ENCODE results near the gene NAPB. TPM values are rescaled to one million over a fixed set of nuclear protein-coding genes. Genes with fewer than 3 reads are reported as not detected.

Gene NAPB
- total RNA-seq, 2 experiments from 2014 or later = 6.1 to 8.1 TPM

GRCh38 chr20:23451956-23452487 lies 30.7 kb upstream of the NAPB start:
- no peaks in the 10 kb centered on the region for H3K36me3 Mint-ChIP-seq (ENCODE audit: low read depth)
- peaks cover 2% of the 10 kb centered on the region for H3K27me3 Mint-ChIP-seq
- H3K27ac Mint-ChIP-seq = no peak overlapping the region
- no peaks in the 10 kb centered on the region for H3K9me3 Mint-ChIP-seq (ENCODE audit: low read depth)
- DNase-seq = no peak
- ATAC-seq = no peak
- POLR2A ChIA-PET = interaction anchor here (0.6 kb wide), 1 partner anchor 11 kb away, joined by 4 read pairs; no protein-coding TSS in a partner anchor
- peaks cover 7% of the 10 kb centered on the region for H3K4me1 Mint-ChIP-seq
- CTCF ChIA-PET = interaction anchor here (0.9 kb wide), 1 partner anchor 12 kb away, joined by 3 read pairs; no protein-coding TSS in a partner anchor
- no peak overlapping the region for H3K4me3 Mint-ChIP-seq
- intact Hi-C loops (cut with DNase I, micrococcal nuclease) = no loop called here

- ATAC-seq (no peak), DNase-seq (no peak)
- H3K27ac Mint-ChIP-seq = no peak overlapping the region
- H3K4me1 Mint-ChIP-seq = peaks cover under 1% of the 10 kb centered on the region
- no peak overlapping the region for H3K4me3 Mint-ChIP-seq
- CTCF ChIA-PET = no interaction called here
- peaks cover 2% of the 10 kb centered on the region for H3K27me3 Mint-ChIP-seq
- H3K9me3 Mint-ChIP-seq (ENCODE audit: low read depth) = no peaks in the 10 kb centered on the region
- intact Hi-C loops (cut with DNase I, micrococcal nuclease) = no loop called here
- POLR2A ChIA-PET = no interaction called here
- H3K36me3 Mint-ChIP-seq (ENCODE audit: low read depth) = no peaks in the 10 kb centered on the region
Observed at GRCh38 chr20:23450877-23451276, 29.6 kb upstream of the NAPB start.

- Mint-ChIP-seq H3K4me3 (no peak overlapping the region), H3K36me3 (ENCODE audit: low read depth) (no peaks in the 10 kb centered on the region), H3K9me3 (ENCODE audit: low read depth) (no peaks in the 10 kb centered on the region), H3K4me1 (no peaks in the 10 kb centered on the region), H3K27me3 (peaks cover 2% of the 10 kb centered on the region), H3K27ac (no peak overlapping the region)
- ChIA-PET POLR2A (no interaction called here), CTCF (no interaction called here)
- intact Hi-C loops (cut with DNase I, micrococcal nuclease) = no loop called here
- ATAC-seq = no peak
- peak; percentile 9 for DNase-seq
Observed at GRCh38 chr20:23449421-23449820, 28.1 kb upstream of the NAPB start.

- Mint-ChIP-seq H3K36me3 (ENCODE audit: low read depth) (no peaks in the 10 kb centered on the region), H3K9me3 (ENCODE audit: low read depth) (no peaks in the 10 kb centered on the region), H3K27me3 (peaks cover 2% of the 10 kb centered on the region), H3K27ac (no peak overlapping the region), H3K4me1 (no peaks in the 10 kb centered on the region), H3K4me3 (no peak overlapping the region)
- ATAC-seq (no peak), DNase-seq (no peak)
- POLR2A ChIA-PET = no interaction called here
- intact Hi-C loops (cut with DNase I, micrococcal nuclease) = no loop called here
- CTCF ChIA-PET = interaction anchor here (1.0 kb wide), 1 partner anchor 27 kb away, joined by 3 read pairs; the partner anchor contains the start of gene NAPB
Observed at GRCh38 chr20:23448167-23448566, 26.9 kb upstream of the NAPB start.

DNA sequence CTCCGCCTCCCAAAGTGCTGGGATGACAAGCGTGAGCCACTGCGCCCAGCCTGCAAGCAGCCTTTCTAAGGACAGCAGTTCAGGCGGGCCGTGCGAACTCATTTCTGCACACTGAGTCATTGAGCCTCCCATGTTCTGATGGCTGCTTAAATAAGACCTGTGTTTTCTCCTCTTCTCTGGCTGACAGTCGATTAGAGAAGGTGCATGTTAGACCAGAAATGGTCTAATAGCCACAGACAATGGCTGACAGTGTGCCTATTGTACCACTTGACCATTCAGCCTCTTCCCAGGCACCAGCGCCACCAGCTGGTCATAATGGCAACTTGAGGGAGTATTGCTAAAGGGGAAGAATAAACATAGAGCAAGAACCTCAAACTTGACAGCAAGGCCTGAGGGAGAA lies 25.2 kb upstream of the NAPB start:
- ATAC-seq = peak; percentile 49
- POLR2A ChIA-PET = no interaction called here
- intact Hi-C loops (cut with DNase I, micrococcal nuclease) = loop anchor here in 1 of 2 experiments (1.0 kb wide), 1 partner anchor 26 kb away; no protein-coding TSS in a partner anchor

DNA sequence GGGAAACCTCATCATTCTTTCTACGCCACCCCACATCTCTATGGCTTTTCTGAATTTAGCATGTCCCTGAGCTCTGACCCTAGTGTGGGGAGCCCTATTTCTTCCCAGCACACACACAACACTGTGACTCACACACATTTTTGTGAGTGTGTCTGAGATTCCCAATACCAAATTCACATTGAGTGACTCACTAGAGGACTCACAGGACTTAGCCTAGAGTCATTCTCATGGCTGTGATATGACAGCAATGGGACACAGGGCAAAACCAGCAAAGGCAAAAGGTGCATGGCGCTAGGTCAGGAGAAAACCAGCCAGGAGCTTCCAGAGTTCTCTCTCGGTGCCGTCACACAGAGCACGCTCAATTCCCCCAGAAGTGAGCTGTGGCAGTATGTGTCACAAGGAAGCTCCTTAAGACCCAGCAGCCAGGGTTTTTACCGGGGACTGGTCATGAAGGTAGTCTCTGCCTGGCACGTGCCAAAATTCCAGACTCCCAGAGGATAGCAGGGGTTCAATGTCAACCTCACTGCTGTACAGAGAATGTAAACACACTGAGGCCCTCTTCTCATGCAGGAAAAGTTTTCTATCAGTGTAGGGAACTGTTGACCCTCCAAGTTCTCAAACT lies 24.4 kb upstream of the NAPB start:
- H3K27ac Mint-ChIP-seq = no peak overlapping the region
- H3K4me1 Mint-ChIP-seq = no peaks in the 10 kb centered on the region
- ChIA-PET CTCF (interaction anchor here (0.6 to 1.5 kb wide), 6 partner anchors 12 to 457 kb away, joined by 3 read pairs; no protein-coding TSS in a partner anchor), POLR2A (no interaction called here)
- DNase-seq (no peak), ATAC-seq (no peak)
- peaks cover 2% of the 10 kb centered on the region for H3K27me3 Mint-ChIP-seq
- no peaks in the 10 kb centered on the region for H3K36me3 Mint-ChIP-seq (ENCODE audit: low read depth)
- intact Hi-C loops (cut with DNase I, micrococcal nuclease) = loop anchor here in 1 of 2 experiments (1.0 kb wide), 1 partner anchor 25 kb away; no protein-coding TSS in a partner anchor
- H3K9me3 Mint-ChIP-seq (ENCODE audit: low read depth) = no peaks in the 10 kb centered on the region
- no peak overlapping the region for H3K4me3 Mint-ChIP-seq

More for the DNA sequence above, 25.2 kb upstream of the NAPB start:
- Mint-ChIP-seq H3K4me1 (no peaks in the 10 kb centered on the region), H3K9me3 (ENCODE audit: low read depth) (no peaks in the 10 kb centered on the region), H3K4me3 (no peak overlapping the region), H3K27me3 (peaks cover 5% of the 10 kb centered on the region), H3K27ac (no peak overlapping the region), H3K36me3 (ENCODE audit: low read depth) (no peaks in the 10 kb centered on the region)
- DNase-seq = peak; percentile 62
- CTCF ChIA-PET = interaction anchor here (0.7 to 1.4 kb wide), 5 partner anchors 9 to 198 kb away, joined by 3 to 4 read pairs (median 3); partner anchors contain the start of gene NXT1

DNA sequence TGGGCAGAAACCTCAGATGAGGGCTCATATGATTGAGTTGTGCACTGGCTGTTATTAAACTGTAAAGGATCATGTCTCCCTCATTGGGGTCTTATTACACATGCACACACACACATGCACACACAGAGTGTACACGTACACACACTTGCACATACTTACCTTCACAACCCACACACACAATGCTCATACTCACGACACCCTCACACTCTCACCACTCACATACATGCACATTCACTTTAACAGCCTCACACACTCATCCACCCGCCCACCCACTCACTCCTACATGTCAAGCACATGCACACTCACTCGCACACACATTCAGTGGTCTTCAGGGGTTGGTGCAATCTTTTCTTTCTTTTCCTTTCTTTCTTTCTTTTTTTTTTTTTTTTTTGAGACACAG lies 23.6 kb upstream of the NAPB start:
- H3K4me3 Mint-ChIP-seq = no peak overlapping the region
- intact Hi-C loops (cut with DNase I, micrococcal nuclease) = no loop called here
- no peak overlapping the region for H3K27ac Mint-ChIP-seq
- ATAC-seq (no peak), DNase-seq (no peak)
- H3K4me1 Mint-ChIP-seq = no peaks in the 10 kb centered on the region
- no peaks in the 10 kb centered on the region for H3K9me3 Mint-ChIP-seq (ENCODE audit: low read depth)
- H3K36me3 Mint-ChIP-seq (ENCODE audit: low read depth) = no peaks in the 10 kb centered on the region
- H3K27me3 Mint-ChIP-seq = peaks cover 2% of the 10 kb centered on the region
- ChIA-PET CTCF (interaction anchor here (0.6 to 3.6 kb wide), 6 partner anchors 11 to 1148 kb away, joined by 3 to 28 read pairs (median 3); no protein-coding TSS in a partner anchor), POLR2A (no interaction called here)

DNA sequence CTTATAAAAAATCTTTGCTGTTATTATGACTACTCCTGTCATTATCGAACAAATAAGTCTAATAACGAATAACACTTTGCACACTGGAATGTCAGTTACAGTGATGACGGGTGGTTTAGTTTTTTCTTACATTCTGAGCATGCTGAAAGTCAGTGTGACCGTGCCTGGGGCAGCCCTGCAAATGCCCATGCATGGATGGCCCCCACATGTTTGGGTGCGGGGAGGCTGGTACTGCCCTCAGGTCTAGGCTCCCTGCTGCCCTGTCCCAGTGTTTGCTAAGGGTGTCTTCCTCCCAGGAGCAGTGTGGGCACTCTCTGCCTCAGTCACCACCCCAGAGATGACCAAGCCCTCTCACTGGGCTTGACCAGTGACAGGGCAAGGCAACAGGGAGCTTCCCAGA lies 21.1 kb upstream of the NAPB start:
- H3K36me3 Mint-ChIP-seq (ENCODE audit: low read depth) = no peaks in the 10 kb centered on the region
- CTCF ChIA-PET = interaction anchor here (0.6 to 3.6 kb wide), 4 partner anchors 23 to 166 kb away, joined by 3 to 28 read pairs (median 9); no protein-coding TSS in a partner anchor

GRCh38 chr20:23441850-23442313 lies 20.6 kb upstream of the NAPB start:
- ATAC-seq (peak; percentile 83), DNase-seq (peak; percentile 77)
- CTCF ChIA-PET = interaction anchor here (0.6 to 3.6 kb wide), 5 partner anchors 22 to 167 kb away, joined by 3 to 28 read pairs (median 5); no protein-coding TSS in a partner anchor
- no peaks in the 10 kb centered on the region for H3K4me1 Mint-ChIP-seq
- intact Hi-C loops (cut with DNase I, micrococcal nuclease) = loop anchor here (1.0 to 2.0 kb wide), 2 partner anchors 19 to 164 kb away; no protein-coding TSS in a partner anchor
- H3K4me3 Mint-ChIP-seq = no peak overlapping the region
- peaks cover 2% of the 10 kb centered on the region for H3K27me3 Mint-ChIP-seq
- H3K36me3 Mint-ChIP-seq (ENCODE audit: low read depth) = no peaks in the 10 kb centered on the region
- POLR2A ChIA-PET = no interaction called here
- no peaks in the 10 kb centered on the region for H3K9me3 Mint-ChIP-seq (ENCODE audit: low read depth)
- no peak overlapping the region for H3K27ac Mint-ChIP-seq

More for the DNA sequence above, 21.1 kb upstream of the NAPB start:
- ATAC-seq = no peak
- intact Hi-C loops (cut with DNase I, micrococcal nuclease) = no loop called here
- POLR2A ChIA-PET = no interaction called here
- no peak overlapping the region for H3K4me3 Mint-ChIP-seq
- no peaks in the 10 kb centered on the region for H3K4me1 Mint-ChIP-seq
- H3K27me3 Mint-ChIP-seq = peaks cover 2% of the 10 kb centered on the region
- no peaks in the 10 kb centered on the region for H3K9me3 Mint-ChIP-seq (ENCODE audit: low read depth)
- no peak for DNase-seq
- H3K27ac Mint-ChIP-seq = no peak overlapping the region

- H3K27ac Mint-ChIP-seq = no peak overlapping the region
- peaks cover 2% of the 10 kb centered on the region for H3K27me3 Mint-ChIP-seq
- no peaks in the 10 kb centered on the region for H3K4me1 Mint-ChIP-seq
- intact Hi-C loops (cut with DNase I, micrococcal nuclease) = loop anchor here in 1 of 2 experiments (2.0 kb wide), 1 partner anchor 17 kb away; no protein-coding TSS in a partner anchor
- no peak overlapping the region for H3K4me3 Mint-ChIP-seq
- no peaks in the 10 kb centered on the region for H3K9me3 Mint-ChIP-seq (ENCODE audit: low read depth)
- ATAC-seq = no peak
- POLR2A ChIA-PET = no interaction called here
- CTCF ChIA-PET = no interaction called here
- no peak for DNase-seq
- H3K36me3 Mint-ChIP-seq (ENCODE audit: low read depth) = no peaks in the 10 kb centered on the region
Observed at GRCh38 chr20:23440004-23440403, 18.7 kb upstream of the NAPB start.

GRCh38 chr20:23438661-23439060 lies 17.4 kb upstream of the NAPB start:
- ChIA-PET POLR2A (no interaction called here), CTCF (no interaction called here)
- intact Hi-C loops (cut with DNase I, micrococcal nuclease) = no loop called here
- DNase-seq = no peak
- Mint-ChIP-seq H3K36me3 (ENCODE audit: low read depth) (no peaks in the 10 kb centered on the region), H3K27me3 (peaks cover 2% of the 10 kb centered on the region), H3K27ac (no peak overlapping the region), H3K4me1 (no peaks in the 10 kb centered on the region), H3K9me3 (ENCODE audit: low read depth) (no peaks in the 10 kb centered on the region), H3K4me3 (no peak overlapping the region)
- ATAC-seq = no peak
